ENCODE results near the gene KRT34.

GRCh38 chr17:41332239-41332638 lies 49.9 kb downstream of the KRT34 start:
- no peak for TF ChIP-seq CTCF (conservative IDR thresholded peaks at IDR 0.05; ENCODE audit: low read length)
- TF ChIP-seq EZH2phosphoT487 (IDR thresholded peaks at IDR 0.05; ENCODE audit: borderline replicate concordance, low read depth, low read length) = no peak

Data from OCI-LY7 (cell line).